ENCODE measurements around the gene DOCK2.

Gene DOCK2

GRCh38 chr5:169880012-169880663, 243.1 kb downstream of the DOCK2 start:
- no peak for DNase-seq (ENCODE audit: low read depth)
- no peak overlapping the region for H3K4me3 ChIP-seq (ENCODE audit: low read length)
- no peak for TF ChIP-seq CTCF (IDR thresholded peaks at IDR 0.05; ENCODE audit: insufficient read depth, low read depth, low read length, missing control alignments)

- H3K4me3 ChIP-seq (ENCODE audit: low read length): no peak overlapping the region
- no peak for TF ChIP-seq CTCF (IDR thresholded peaks at IDR 0.05; ENCODE audit: insufficient read depth, low read depth, low read length, missing control alignments)
- no peak for DNase-seq (ENCODE audit: low read depth)
Observed at GRCh38 chr5:169880785-169881184, 243.7 kb downstream of the DOCK2 start.

- TF ChIP-seq CTCF (IDR thresholded peaks at IDR 0.05; ENCODE audit: insufficient read depth, low read depth, low read length, missing control alignments): no peak
- H3K4me3 ChIP-seq (ENCODE audit: low read length): no peak overlapping the region
Observed at GRCh38 chr5:169881702-169882303, 244.7 kb downstream of the DOCK2 start.

GRCh38 chr5:169886033-169886432, 249.0 kb downstream of the DOCK2 start:
- no peak for DNase-seq (ENCODE audit: low read depth)
- no peak for TF ChIP-seq CTCF (IDR thresholded peaks at IDR 0.05; ENCODE audit: insufficient read depth, low read depth, low read length, missing control alignments)
- H3K4me3 ChIP-seq (ENCODE audit: low read length): no peak overlapping the region

More at GRCh38 chr5:169881702-169882303, 244.7 kb downstream of the DOCK2 start:
- no peak for DNase-seq (ENCODE audit: low read depth)

GRCh38 chr5:169886677-169887076, 249.6 kb downstream of the DOCK2 start:
- no peak for TF ChIP-seq CTCF (IDR thresholded peaks at IDR 0.05; ENCODE audit: insufficient read depth, low read depth, low read length, missing control alignments)
- DNase-seq (ENCODE audit: low read depth): no peak
- H3K4me3 ChIP-seq (ENCODE audit: low read length): no peak overlapping the region

- DNase-seq (ENCODE audit: low read depth): no peak
- no peak for TF ChIP-seq CTCF (IDR thresholded peaks at IDR 0.05; ENCODE audit: insufficient read depth, low read depth, low read length, missing control alignments)
Observed at GRCh38 chr5:169889572-169889971, 252.5 kb downstream of the DOCK2 start.

GRCh38 chr5:169893010-169893409, 255.9 kb downstream of the DOCK2 start:
- TF ChIP-seq CTCF (IDR thresholded peaks at IDR 0.05; ENCODE audit: insufficient read depth, low read depth, low read length, missing control alignments): no peak
- DNase-seq (ENCODE audit: low read depth): no peak
- H3K4me3 ChIP-seq (ENCODE audit: low read length): no peak overlapping the region

More at GRCh38 chr5:169889572-169889971, 252.5 kb downstream of the DOCK2 start:
- H3K4me3 ChIP-seq (ENCODE audit: low read length): no peak overlapping the region
